Sigmoid colon (tissue), 4 donors: ENCODE measurements around the gene PRDM16.

Experiments
- CTCF ChIP-seq, 4 experiments: fragments of 450-650 bp in 3 of 4; fragments of 200-600 bp in 1 of 4; IDR thresholded peaks; one replicate each; pipeline ENCODE4 v1.5.1; 2016 to 2019; ENCODE audit warnings: antibody characterized with exemption in 4 of 4, mild to moderate bottlenecking in 3 of 4, moderate library complexity in 2 of 4
- EP300 ChIP-seq, 4 donors: sonication (generic); formaldehyde crosslinking; IDR thresholded peaks; one replicate each; pipeline ENCODE4 v1.6.1; 2017; ENCODE audit warnings: antibody characterized with exemption in 4 of 4
- POLR2A ChIP-seq, 2 donors: fragments of 450-650 bp; IDR thresholded peaks; one replicate each; pipeline ENCODE4 v1.6.1; 2016; ENCODE audit warnings: antibody characterized with exemption in 2 of 2, mild to moderate bottlenecking in 2 of 2, moderate library complexity in 2 of 2
- POLR2AphosphoS5 ChIP-seq, 4 donors: sonication (generic); formaldehyde crosslinking; IDR thresholded peaks; one replicate each; pipeline ENCODE4 v1.6.1; 2017; ENCODE audit warnings: antibody characterized with exemption in 4 of 4

GRCh38 chr1:3082571-3083516 lies 13.8 kb downstream of the PRDM16 start:
- no peak for TF ChIP-seq CTCF (IDR thresholded peaks at IDR 0.05)
- TF ChIP-seq POLR2A (IDR thresholded peaks at IDR 0.05) = no peak
- TF ChIP-seq POLR2AphosphoS5 (IDR thresholded peaks at IDR 0.05) = no peak
- TF ChIP-seq EP300 (IDR thresholded peaks at IDR 0.05) = no peak
